Epidermal melanocyte (primary cell): ENCODE results near the gene TAS2R14.
A peak's percentile ranks its signal among the peaks of the same experiment; 100 is the strongest.

Experiments
- DNase-seq: peaks from one replicate; pipeline ENCODE4 v3.0.0; 2011; ENCODE audit warnings: low spot score; ENCODE audit not compliant: insufficient read length

The TAS2R14 gene, protein sequence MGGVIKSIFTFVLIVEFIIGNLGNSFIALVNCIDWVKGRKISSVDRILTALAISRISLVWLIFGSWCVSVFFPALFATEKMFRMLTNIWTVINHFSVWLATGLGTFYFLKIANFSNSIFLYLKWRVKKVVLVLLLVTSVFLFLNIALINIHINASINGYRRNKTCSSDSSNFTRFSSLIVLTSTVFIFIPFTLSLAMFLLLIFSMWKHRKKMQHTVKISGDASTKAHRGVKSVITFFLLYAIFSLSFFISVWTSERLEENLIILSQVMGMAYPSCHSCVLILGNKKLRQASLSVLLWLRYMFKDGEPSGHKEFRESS

DNA sequence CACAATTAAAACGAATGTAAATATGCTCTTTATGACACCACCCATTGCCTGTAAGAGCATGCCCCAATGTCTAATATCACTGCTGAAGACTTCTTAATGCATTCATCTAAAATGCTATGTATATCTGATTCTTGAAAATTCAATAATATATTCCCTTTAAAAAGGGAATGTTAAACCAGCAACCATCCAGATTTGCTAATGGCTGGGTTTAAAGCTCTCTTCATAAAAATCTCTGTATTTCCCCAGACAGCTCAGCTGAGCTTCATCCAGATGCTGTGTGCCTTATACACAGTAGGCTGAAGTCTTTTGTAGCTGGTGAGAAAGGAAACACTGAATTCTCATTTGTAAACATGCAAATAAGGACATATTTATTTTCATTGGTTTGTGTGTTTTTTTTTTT lies at the start of gene TAS2R14:
Gene TAS2R14, minus strand, starts transcription at position 101 of the 400 bp plus-strand sequence. Its CDS starts 56 bp downstream, at position 45.
- DNase-seq = no peak

DNA sequence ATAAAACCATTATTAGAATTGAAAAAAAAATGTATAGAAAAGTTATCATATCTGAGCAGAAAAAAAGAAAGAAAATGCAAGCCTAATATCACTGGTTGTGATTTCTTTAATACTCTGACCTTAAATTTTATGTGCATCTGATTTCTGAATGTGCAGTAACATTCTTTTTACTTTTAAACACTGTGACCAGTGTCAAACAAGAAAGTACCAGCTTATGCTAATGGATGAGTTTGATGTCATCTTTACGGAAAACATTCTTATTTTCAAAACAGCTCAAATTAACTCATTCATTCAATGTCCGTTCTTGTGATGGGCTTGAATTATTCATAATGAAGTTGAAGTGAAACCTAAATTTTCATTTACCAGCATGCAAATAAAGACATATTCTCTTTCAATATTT lies 47.7 kb upstream of the TAS2R14 start, which contains the start of gene TAS2R50:
Gene TAS2R50, minus strand, starts transcription at position 101 of the 400 bp plus-strand sequence. Its CDS starts 52 bp downstream, at position 49.
- DNase-seq = no peak

GRCh38 chr12:10982244-10982643 lies 43.2 kb upstream of the TAS2R14 start:
- no peak for DNase-seq

- no peak for DNase-seq
These were observed 35.9 kb upstream of the TAS2R14 start for GRCh38 chr12:10974965-10975364.

DNA sequence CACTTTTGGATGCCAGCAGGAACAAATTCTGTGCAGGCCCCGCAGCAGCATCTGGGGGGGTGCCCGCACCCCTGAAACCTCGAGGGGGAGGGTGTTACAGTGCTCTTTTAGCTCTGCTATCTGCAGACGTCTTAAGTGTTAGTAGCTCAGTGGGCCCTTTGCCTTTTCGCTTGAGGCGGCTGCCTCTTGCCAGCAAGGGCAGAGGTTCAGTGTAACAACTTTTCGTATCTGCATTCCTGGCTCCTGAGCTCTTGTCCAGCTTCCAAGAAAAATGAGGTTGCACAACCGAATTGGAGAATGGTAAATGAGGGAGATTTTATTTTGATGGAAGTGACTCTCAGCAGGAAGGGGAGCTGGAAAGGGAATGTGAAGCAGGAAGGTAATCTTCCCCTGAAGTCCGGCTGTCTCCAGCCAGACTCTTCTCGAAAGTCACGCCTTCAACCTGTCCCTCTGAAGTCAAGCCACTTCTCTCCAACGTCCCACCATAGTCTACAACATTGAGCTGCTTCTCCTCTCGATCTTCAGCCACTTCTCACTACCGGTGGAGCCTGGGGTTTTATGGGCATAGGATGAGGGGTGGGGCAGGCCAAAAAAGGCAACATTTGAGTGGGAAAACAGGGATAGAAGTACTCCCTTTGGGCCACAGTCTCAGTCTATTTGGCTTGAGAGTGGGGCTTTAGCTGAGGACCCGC lies 29.8 kb upstream of the TAS2R14 start:
- no peak for DNase-seq

DNA sequence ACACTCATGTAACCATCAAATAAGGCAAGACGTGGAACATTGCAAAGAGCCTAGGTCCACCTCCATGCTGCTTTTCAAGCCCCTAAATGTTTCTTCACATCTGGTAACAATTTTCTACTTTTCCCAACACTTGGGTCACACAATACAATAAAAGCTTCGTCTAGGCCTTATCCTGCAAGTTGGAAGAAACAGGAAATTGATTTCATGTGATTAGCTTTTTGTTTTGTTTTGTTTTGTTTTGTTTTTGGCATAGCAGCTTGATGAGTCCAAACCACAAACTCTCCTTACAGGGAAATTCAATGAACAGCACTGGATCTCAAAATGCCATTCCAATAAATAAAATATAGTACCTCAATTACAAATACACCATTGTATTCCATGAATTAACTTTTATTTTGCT lies 28.3 kb upstream of the TAS2R14 start:
- DNase-seq = peak; percentile 45

- DNase-seq = no peak
These were observed 27.3 kb upstream of the TAS2R14 start for GRCh38 chr12:10966314-10966713.

- no peak for DNase-seq
These were observed 26.4 kb upstream of the TAS2R14 start for GRCh38 chr12:10965476-10965875.

- DNase-seq = no peak
These were observed 21.1 kb upstream of the TAS2R14 start for GRCh38 chr12:10960211-10960610.

- DNase-seq = no peak
These were observed 20.7 kb upstream of the TAS2R14 start for GRCh38 chr12:10959804-10960203.

DNA sequence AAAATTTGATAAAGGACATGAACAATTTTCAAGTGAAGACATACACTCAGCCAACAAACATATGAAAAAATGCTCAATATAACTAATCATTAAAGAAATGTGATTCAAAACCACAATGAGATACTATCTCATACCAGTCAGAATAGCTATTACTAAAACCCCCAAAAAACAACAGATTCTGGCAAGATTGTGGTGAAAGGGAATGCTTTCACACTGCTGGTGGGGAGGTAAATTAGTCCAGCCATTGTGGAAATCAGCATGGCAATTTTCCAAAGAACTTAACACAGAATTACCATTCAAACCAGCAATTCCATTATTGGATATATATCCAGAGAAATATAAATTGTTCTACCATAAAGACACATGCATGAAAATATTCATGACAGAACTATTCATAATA lies 18.7 kb upstream of the TAS2R14 start:
- no peak for DNase-seq

GRCh38 chr12:10956085-10956484 lies 17.0 kb upstream of the TAS2R14 start:
- DNase-seq = no peak

- no peak for DNase-seq
These were observed 13.6 kb upstream of the TAS2R14 start for GRCh38 chr12:10952645-10953044.

DNA sequence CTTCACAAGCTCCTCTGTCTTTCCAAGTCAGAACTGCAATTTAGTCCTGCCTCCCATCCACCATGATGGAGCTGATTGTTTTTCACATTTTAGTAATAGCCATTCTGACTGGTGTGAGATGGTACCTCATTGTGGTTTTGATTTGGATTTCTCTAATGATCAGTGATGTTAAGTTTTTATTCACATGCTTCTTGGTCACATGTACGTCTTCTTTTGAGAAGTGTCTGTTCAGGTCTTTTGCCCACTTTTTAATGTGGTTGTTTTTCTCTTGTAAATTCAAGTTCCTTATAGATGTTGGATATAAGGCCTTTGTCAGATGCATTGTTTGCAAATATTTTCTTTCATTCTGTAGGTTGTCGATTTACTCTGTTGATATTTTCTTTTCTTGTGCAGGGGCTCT lies 4.1 kb upstream of the TAS2R14 start:
- DNase-seq = no peak

DNA sequence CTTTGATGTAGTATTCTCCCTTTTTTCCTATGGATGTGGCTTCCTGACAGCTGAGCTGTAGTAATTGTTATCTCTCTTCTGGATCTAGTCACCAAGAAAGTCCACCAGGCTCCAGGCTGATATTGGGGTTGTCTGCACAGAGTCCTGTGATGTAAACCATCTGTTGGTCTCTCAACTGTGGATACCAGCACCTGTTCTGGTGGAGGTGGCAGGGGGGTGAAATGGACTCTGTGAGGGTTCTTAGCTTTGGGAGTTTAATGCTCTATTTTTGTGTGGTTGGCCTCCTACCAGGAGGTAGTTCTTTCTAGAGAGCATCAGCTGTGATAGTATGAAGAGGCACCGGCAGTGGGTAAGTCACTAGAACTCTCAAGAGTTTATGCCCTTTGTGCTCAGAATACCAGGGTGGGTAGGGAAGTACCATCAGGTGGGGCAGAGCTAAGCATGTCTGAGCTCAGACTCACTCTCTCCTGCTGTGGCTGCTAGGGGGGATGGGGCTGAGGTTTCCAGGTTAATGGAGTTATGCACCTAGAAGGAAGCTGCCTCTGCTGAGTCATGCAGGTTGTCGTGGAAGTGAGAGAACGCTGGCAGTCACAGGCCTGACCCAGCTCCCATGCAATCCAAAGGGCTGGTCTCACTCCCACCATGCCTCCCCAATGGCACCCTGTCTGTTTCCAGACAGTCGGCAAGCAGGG lies 3.0 kb upstream of the TAS2R14 start:
- DNase-seq = no peak

GRCh38 chr12:10941369-10941768 lies 2.3 kb upstream of the TAS2R14 start:
- no peak for DNase-seq

DNA sequence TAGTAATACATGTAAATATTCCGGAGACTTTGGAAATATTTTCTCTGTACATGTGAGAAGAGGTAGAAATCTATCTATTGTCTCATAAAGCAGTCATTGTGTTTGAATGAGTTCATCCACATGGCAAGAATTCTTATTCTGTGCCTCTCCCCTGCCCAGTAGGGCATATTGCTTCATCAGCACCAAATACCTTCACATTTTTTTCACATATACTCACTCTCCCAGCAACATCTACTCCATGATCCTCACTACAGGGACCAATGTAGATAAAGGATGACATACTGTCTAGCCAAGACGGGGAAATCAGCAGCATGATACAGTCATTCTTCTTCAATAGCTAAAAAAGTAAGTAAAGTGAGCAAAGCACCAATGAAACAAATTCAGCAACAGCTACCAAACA lies 1.3 kb upstream of the TAS2R14 start:
- no peak for DNase-seq

DNA sequence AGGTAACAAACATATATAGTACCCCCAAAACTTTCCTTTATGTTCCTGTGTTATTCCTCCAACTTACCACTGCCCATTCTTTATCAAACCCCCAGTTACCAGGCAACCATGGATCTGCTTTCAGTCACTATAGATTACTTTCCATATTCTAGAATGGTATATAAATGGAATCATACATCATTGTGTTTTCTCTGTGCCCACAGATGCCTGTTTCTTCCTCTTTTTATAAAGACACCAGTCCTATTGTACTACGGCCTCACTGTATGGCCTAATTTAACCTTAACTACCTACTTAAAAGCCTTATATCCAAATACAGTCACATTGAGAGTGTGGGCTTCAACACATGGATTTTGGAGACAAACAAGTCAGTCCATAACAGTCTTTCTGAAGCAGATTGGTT lies 2.6 kb downstream of the TAS2R14 start:
- DNase-seq = no peak

- no peak for DNase-seq
These were observed 10.2 kb downstream of the TAS2R14 start, which contains the start of gene PRH2 for GRCh38 chr12:10928746-10929286. Gene PRH2 (plus strand): TSS chr12:10929236. CDS start chr12:10929274, 38 bp downstream.

DNA sequence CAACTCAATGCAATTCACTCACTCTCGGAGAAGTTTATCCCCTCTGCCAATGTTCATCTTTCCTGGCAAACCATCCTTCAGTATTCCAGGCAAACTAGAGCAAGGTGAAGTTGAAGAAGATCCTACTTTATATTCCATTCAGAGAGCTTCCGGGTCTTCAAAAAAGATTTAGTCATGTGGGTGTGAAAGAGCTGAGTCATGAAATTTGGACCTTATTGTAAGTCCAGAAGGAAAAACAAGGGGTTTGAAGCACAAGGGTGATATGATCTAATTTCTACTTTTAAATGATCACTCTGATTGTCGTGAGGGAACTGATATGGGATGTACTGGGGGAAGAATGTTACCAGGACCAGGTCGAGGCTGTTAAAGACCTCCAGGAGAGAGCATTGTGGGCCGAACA lies 12.8 kb downstream of the TAS2R14 start:
- DNase-seq = no peak

DNA sequence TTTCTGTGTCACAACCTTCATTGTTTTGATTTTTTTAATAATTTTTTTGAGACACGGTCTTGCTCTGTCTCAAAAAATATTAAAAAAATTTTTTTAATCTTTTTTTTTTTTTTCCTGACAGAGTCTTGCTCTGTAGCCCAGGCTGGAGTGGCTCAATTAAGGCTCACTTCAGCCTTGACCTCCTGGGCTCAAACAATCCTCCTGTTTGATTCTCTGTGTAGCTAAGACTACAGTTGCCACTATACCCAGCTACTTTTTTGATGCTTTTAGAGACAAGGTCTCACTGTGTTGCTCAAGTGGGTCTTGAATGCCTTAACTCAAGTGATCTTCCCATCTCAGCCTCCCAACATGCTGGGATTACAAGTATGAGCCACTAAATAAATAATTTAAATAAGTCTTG lies 19.3 kb downstream of the TAS2R14 start:
- DNase-seq = no peak

- no peak for DNase-seq
These were observed 28.7 kb downstream of the TAS2R14 start for GRCh38 chr12:10910380-10910779.
